ENCODE results near the gene IQCE.

The IQCE gene

DNA sequence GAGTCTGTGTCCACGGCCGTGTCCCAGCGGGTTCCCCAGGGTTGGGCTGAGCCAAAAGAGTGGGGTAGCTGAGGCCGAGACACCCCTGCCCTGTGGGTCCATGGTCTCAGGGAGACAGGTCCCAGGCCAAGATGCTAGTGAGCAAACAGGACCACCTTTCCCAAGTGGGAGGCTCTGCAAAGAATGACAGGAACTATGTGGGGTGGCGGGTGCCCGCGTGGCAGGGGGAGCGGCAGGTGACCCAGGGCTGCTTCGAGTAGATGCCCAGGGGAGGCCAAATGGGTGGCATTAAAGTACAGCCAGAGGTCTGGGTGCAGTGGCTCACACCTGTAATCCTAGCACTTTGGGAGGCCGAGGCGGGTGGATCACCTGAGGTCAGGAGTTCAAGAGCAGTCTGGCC, 91.2 kb downstream of the IQCE start:
- H3K4me3 ChIP-seq (ENCODE audit: low read depth in 1 of 2, low read length in 1 of 2): no peak overlapping the region
- no peaks in the 10 kb centered on the region for H3K9me3 ChIP-seq
- no peak overlapping the region for H3K27ac ChIP-seq
- TF ChIP-seq, protein P1, sequence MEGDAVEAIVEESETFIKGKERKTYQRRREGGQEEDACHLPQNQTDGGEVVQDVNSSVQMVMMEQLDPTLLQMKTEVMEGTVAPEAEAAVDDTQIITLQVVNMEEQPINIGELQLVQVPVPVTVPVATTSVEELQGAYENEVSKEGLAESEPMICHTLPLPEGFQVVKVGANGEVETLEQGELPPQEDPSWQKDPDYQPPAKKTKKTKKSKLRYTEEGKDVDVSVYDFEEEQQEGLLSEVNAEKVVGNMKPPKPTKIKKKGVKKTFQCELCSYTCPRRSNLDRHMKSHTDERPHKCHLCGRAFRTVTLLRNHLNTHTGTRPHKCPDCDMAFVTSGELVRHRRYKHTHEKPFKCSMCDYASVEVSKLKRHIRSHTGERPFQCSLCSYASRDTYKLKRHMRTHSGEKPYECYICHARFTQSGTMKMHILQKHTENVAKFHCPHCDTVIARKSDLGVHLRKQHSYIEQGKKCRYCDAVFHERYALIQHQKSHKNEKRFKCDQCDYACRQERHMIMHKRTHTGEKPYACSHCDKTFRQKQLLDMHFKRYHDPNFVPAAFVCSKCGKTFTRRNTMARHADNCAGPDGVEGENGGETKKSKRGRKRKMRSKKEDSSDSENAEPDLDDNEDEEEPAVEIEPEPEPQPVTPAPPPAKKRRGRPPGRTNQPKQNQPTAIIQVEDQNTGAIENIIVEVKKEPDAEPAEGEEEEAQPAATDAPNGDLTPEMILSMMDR (IDR thresholded peaks at IDR 0.05): no peak
- no peaks in the 10 kb centered on the region for H3K27me3 ChIP-seq
- H3K36me3 ChIP-seq: peaks cover 26% of the 10 kb centered on the region
- peaks cover 15 to 24% of the 10 kb centered on the region in 2 experiments for H3K4me1 ChIP-seq (ENCODE audit: control insufficient read depth in 1 of 2, insufficient read depth in 1 of 2, low read depth in 1 of 2, low read length in 1 of 2)

GRCh38 chr7:2650451-2650850, 91.7 kb downstream of the IQCE start:
- Histone ChIP-seq H3K27ac (no peak overlapping the region), H3K9me3 (no peaks in the 10 kb centered on the region), H3K36me3 (peaks cover 26% of the 10 kb centered on the region), H3K4me1 (ENCODE audit: control insufficient read depth in 1 of 2, insufficient read depth in 1 of 2, low read depth in 1 of 2, low read length in 1 of 2) (peaks cover 10 to 19% of the 10 kb centered on the region in 2 experiments), H3K27me3 (no peaks in the 10 kb centered on the region), H3K4me3 (ENCODE audit: low read depth in 1 of 2, low read length in 1 of 2) (no peak overlapping the region)
- TF ChIP-seq, protein P1 (IDR thresholded peaks at IDR 0.05): no peak

- no peak overlapping the region for H3K4me3 ChIP-seq (ENCODE audit: low read depth in 1 of 2, low read length in 1 of 2)
- no peak overlapping the region for H3K27ac ChIP-seq
- no peaks in the 10 kb centered on the region for H3K27me3 ChIP-seq
- TF ChIP-seq, protein P1 (IDR thresholded peaks at IDR 0.05): no peak
- peaks cover 2 to 10% of the 10 kb centered on the region in 2 experiments for H3K4me1 ChIP-seq (ENCODE audit: control insufficient read depth in 1 of 2, insufficient read depth in 1 of 2, low read depth in 1 of 2, low read length in 1 of 2)
- H3K36me3 ChIP-seq: peaks cover 28% of the 10 kb centered on the region
- no peaks in the 10 kb centered on the region for H3K9me3 ChIP-seq
Observed at GRCh38 chr7:2651336-2651735, 92.6 kb downstream of the IQCE start.

GRCh38 chr7:2651847-2652735, 93.3 kb downstream of the IQCE start:
- TF ChIP-seq, protein P1 (IDR thresholded peaks at IDR 0.05): no peak
- no peak overlapping the region for H3K4me3 ChIP-seq (ENCODE audit: low read depth in 1 of 2, low read length in 1 of 2)
- H3K27ac ChIP-seq: no peak overlapping the region
- H3K36me3 ChIP-seq: peaks cover 34% of the 10 kb centered on the region
- no peaks in the 10 kb centered on the region for H3K9me3 ChIP-seq
- no peaks in the 10 kb centered on the region for H3K27me3 ChIP-seq
- peaks cover 0 to 4% of the 10 kb centered on the region in 2 experiments for H3K4me1 ChIP-seq (ENCODE audit: control insufficient read depth in 1 of 2, insufficient read depth in 1 of 2, low read depth in 1 of 2, low read length in 1 of 2)

DNA sequence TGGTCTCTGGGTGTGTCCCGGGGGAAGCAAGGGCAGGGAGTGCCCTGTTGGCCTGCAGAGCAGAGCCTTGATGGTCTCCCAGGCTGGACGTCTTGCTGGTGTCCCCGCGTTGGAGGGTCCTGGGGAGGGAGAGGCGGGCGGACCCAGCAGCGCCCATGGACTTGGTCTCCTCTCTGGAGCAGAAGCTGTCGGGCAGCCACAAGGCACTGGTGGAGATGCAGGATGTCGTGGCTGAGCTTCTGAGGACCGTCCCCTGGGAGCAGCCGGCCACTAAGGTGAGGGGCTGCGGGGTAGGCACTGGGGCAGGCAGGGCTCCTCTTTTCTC, 93.9 kb downstream of the IQCE start:
- Histone ChIP-seq H3K27ac (no peak overlapping the region), H3K27me3 (no peaks in the 10 kb centered on the region), H3K4me3 (ENCODE audit: low read depth in 1 of 2, low read length in 1 of 2) (no peak overlapping the region), H3K9me3 (no peaks in the 10 kb centered on the region), H3K36me3 (peaks cover 37% of the 10 kb centered on the region), H3K4me1 (ENCODE audit: control insufficient read depth in 1 of 2, insufficient read depth in 1 of 2, low read depth in 1 of 2, low read length in 1 of 2) (no peaks in the 10 kb centered on the region)
- TF ChIP-seq, protein P1 (IDR thresholded peaks at IDR 0.05): no peak
